Measurements from ENCODE around the gene SORCS2.

Gene SORCS2

DNA sequence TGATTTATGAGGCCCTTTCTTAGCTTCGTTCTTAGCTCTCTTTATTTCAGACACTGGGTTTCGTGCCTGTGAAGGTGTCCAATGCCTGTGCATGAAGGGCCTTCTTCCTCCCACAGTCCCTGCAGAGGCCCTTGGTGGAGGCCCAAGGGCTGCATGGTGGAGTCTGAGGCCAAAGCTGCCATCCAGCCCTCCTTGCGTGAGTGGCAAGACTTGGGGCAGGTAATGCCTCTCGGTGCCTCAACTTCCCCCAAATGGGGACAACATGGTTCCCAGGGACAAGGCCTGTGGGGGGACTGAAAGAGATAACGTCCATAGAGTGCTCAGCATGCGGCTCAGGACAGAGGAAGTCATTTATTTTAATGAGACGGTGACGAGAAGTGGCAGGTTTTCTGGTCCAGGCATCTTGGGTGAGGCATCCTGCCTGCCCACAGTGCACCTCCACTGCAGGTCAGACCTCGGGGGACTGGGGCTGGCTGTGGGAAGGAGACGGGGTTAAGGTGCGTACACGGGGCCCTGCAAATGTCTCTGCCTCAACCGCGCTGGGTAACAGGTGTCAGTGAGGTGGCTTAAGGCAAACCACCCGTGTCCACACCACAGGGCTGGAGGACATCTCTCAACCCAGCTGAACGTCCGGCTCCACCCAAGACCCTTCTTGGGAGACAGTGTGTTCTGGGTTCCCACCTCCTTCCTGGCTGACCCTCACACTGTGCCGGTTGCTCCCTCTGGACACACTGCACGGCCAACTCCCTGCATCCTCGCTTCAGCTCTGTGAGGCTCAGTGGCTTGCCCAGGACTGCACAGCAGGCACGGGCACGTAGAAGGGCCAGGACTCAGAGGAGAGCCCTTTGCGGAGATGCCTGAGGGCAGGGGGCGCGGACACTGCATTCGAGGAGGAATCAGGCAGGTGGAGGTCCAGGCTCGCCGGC is 191.9 kb downstream of the SORCS2 start:
- DNase-seq, result no peak

DNA sequence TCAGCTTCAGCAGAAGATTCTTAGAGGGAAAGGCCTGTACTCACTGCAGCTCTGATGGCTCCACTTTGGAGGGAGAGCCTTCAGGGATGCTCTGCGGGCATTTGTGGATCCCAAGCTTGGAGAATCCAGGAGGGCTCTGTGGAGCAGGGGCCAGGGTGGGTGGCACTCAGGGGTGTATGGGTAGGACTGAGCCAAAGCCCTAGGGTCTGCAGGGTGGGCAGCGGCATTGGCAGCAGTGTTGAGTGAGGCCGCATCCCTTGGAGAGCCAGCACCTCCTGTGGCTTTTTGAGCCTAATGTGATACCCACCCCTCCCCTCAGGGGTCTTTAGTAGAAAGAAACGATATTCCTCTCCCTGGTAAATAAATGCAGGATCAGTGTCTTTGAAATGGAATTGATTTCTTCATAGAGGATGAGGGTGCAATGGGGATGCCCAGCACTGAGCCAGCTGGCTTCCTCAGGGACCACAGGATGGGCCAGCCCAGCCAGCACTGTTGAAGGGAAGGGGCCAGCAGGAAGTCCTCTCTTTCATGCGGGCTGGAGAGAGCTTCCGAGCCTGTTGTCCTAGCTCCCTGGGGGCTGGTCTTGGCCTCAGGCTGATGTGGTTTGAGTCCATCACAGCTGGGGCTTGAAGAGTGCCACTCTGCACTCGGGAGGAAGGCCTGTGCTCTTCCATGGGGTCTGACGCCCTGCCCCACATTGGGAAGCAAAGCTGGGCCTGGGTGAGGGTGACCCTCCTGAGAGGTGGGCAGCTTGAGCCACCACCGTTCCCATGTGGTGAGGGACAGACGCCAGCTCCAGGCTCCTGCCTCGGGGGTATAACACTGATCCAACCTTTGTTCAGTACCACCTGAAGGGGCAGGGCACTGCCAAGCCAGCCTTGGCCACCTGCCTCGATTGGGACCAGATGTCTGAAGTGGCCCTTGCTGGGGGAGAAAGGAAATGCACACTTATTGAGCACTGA is 192.9 kb downstream of the SORCS2 start:
- no peak for DNase-seq

DNA sequence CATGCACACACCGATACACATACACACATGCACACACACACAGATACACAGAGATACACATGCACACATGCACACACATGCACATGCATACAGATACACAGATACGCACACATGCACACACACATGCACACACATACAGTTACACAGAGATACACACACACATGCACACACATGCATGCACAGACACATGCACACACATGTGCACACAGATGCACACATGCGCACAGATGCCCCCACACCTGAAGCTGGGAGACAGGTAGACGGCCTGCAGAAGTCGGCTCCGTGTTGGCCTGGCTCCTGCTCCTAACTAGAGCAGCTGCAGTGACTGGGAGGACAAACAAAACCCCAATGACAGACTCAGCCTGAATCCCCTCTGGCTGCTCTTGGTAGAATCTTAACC is 195.6 kb downstream of the SORCS2 start:
- no peak for DNase-seq

DNA sequence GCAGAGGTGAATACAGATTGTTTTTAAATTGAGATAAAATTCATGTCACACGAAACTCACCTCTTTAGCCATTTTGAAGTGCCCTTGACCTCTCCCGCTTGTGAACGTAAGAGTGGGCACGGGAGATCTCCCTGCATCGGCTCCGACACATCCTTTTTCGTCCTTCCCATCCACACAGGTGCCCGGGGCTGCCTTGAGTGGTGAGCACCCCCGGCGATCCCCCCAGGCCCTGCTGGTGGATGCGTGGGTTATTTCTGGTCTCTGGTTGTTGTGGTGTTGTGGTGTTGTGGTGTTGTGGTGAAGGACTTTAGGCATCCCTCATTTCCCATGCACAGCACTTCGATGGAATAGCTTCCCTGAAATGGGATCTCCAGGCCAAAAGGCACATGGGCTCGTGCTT is 196.3 kb downstream of the SORCS2 start:
- no peak for DNase-seq

GRCh38 chr4:7389101-7389701 is 196.9 kb downstream of the SORCS2 start:
- DNase-seq, result no peak

DNA sequence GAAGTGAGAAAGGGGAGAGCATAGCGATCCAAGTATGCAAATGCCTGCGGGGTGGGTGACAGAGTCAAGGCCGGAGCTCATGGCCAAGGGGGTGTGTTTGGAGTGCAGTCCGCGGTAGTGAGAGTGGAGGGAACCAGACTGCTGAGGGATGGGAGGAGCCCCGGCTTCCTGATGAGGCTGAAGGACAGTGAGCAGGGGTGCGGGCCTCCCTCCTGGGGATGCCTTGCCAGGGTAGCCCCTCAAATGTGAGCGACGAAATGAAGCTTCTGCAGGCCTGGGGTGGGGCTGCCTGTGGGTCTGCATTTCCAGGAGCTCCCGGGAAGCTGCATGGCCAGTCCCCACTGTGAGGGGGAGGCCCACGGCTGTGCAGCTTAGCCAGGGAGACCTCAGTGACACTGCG is 197.4 kb downstream of the SORCS2 start:
- no peak for DNase-seq

DNA sequence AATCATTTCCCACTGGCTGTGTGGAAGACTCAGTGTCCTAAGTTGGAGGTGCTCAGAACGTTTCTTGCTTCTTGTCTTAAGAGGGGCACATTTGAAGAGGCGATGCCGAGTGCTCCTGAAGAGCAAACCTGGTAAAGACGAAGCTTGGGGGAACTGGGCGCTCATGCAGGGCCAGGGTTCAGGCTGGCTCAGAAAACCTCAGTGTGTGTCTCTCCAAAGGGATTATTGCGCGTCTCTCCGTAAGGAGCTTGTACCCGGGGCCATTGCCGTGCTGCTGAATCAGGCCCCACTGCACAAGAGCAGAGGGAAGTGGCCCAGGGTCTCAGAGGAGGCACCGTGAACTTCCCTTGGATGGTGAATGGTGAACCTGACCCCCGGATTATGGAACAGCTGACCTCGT is 198.0 kb downstream of the SORCS2 start:
- no peak for DNase-seq

DNA sequence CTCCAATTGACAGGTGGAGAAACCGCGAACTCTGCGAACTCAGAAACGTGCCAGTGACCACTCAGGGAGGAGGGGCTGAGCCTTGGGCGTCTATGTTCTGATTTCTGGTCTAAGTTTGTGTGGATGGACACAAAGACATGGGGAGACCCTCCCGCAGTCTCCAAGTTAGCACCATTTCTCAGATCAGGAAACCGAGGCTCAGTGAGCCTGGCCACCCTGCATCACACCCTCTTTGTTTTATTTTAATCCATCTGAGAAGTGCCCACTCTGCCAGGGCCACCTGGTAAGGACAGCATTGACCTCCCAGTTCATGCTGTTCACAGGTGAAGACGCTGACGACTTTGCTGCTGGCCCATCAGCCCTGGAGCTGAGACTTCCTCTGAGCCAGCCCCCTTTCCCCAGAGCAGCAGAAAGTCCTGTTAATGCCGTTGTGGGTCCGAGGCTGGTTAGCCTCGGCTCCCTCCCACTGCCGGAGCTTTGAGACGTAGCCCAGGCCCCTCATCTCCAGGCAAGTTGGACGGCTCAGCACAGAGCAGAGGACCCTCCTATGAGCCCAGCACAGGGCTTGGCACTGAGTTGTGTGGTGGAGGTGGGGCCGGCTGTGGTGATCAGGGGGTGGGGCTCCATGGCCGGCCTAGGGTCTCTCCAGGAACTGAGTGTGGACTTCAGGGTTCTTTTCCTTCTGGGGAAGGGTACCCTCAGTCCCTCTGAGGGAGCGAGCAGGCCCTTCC is 198.7 kb downstream of the SORCS2 start:
- DNase-seq, result no peak

GRCh38 chr4:7391637-7392437 is 199.5 kb downstream of the SORCS2 start:
- DNase-seq, result no peak

DNA sequence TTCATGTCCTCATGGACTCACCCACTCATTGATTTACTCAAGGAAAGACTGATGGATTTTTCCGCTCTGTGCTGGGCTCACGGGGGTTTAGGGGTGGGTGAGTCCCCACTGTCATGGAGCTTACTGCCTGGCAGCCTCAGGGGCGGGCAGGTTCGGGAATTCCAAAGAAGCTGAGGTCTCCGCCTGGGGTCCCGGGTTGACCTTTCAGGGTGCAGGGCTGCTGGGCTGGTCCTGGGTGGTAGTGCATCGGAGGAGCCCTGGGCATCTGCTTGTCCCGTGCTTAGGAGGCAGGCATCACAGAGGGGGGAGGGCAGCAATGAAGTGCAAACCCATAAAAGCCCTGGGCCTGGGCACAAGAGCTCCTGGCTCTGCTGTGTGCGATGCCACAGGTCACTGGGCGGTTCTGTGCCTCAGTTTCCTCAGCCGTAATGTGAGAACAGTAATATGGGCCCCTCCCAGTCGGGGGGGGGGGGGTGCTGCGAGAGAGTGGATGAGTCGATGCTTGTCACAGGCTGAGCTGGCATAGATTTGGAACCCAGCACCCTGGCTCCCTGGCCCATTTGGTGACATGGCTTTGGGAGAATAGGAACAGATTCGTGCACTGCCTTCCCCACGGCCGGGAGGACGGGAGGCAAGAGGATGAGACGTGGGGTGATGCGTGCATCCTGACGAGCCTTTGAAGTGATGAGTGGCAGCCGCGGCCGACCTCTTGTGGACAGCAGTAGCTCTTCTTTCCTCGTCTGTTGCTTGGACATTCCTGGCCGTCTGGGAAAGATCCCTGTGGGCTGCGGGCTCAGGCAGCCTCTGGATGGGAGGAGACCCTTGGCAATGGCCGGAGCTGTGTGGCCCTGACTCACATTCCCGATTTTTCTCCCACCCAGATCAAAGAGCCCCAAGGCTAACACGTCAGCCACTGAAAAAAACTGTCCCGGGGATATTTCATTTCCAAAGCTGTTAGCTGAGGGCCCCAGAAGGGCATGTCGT is 200.4 kb downstream of the SORCS2 start:
- no peak for DNase-seq

- DNase-seq, result no peak
Observed at GRCh38 chr4:7393601-7394575, 201.6 kb downstream of the SORCS2 start.

- no peak for DNase-seq
Observed at GRCh38 chr4:7394681-7395451, 202.5 kb downstream of the SORCS2 start.

DNA sequence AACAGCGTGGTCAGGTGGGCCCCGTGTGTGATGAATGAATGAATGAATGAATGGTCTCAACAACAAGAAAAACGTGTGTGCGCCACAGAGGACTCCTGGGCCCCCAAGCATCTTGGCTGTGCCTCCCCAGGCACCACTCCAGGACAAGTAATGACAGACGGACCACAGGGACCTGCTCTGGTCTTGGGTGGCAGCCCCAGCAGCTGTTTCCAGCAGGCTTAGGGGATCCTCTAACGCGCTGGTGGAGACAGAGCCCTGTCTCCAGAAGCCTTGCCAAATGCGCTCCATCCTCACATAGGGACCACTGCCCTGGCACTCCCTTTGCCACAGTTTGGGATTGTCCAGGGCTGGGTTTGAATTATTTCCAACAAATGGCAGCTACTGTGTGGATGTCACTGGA is 203.3 kb downstream of the SORCS2 start:
- DNase-seq, result no peak

DNA sequence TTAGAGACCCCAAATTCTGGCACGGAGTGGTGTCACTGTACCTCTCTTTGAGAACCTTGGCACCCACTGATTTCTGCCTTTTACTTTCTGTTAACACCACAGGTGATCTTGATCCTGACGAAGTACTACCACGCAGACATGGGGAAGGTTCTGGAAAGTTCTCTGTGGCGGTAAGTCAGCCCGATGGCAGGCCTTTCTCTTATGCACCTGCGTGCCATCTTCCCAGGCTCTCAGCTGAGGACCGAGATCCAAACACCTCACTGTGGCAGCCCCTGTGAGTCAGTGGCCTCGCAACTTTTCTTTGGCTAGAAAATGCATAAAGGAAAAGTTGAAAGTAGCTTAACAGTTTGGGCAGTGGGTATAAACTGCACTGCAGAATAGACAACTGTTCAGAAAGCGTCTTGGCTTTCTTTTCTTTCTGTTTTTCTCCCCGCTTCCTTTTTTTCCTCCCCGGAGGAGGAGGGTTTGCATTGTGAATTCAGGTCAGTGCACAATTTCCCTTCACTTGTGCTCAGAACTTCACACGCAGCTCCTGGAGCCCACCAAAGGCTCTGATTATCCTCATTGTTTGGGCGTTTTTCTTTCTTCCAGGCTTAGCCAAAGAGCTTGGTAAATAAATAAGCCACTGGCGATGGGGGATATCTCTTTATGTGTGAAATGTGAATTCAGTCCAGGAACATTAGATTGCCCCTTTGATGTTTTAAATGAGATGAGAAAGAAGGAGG is 204.0 kb downstream of the SORCS2 start:
- no peak for DNase-seq

GRCh38 chr4:7397206-7398103 is 205.1 kb downstream of the SORCS2 start:
- DNase-seq, result no peak

DNA sequence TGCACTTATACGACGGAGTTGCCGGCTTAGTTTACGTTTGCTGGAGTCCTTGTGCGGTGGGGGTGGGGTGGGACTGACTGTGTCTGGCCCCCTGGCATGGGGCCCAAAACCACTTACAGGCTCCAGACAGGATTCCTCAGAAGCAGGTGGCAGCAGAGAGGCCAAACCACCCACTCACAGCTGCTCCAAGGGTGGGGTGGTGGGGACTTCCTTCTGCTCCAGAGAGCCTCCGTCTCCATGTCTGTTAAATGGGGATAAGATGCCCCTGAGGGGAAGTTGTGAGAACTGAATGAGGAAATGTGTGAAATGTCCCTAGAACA is 205.7 kb downstream of the SORCS2 start:
- peak; percentile 90 for DNase-seq

Data from NCI-H510A (cell line).